HepG2 (cell line): ENCODE data around the gene MFAP4. TPM values are rescaled to one million over a fixed set of nuclear protein-coding genes. Genes with fewer than 3 reads are reported as not detected.

ENCODE experiments used
- ATAC-seq: fragments of 200-7000 bp; cut with Tn5 transposase; 3 replicates; pipeline ENCODE4 v1.9.1; 2020; ENCODE audit warnings: mild to moderate bottlenecking, moderate library complexity
- BruUV-seq: library from RNA; stranded (reverse); fragments of 400-500 nt; replicated peaks from 2 replicates; lab custom pipeline; 2021; lab: Mats Ljungman, UMichigan
- CTCF ChIA-PET: fragments of 300-600 bp; formaldehyde crosslinking; extraction: SDS; loops from one replicate; lab custom pipeline; 2021; ENCODE audit warnings: low total read pairs, inconsistent platforms, low intra/inter-chr PET ratio; lab: Yijun Ruan, JAX
- POLR2A ChIA-PET: fragments of 350-600 bp; sonication (Branson Sonifier 250); formaldehyde crosslinking; loops from one replicate; lab custom pipeline; 2020; ENCODE audit warnings: antibody characterized with exemption, inconsistent platforms; lab: Yijun Ruan, JAX
- DNase-seq: peaks from one replicate; pipeline ENCODE4 v3.0.0-alpha.2; 2015; ENCODE audit warnings: low spot score
- FAIRE-seq: peaks from 3 replicates; lab custom pipeline; 2011; peaks lifted over from hg19 to GRCh38; lab: Jason Lieb, UNC
- H2AFZ ChIP-seq: one replicate; pipeline ENCODE4 v1.6.1; 2011; ENCODE audit warnings: low read length, inconsistent platforms
- H3K27ac ChIP-seq: fragments of 300-600 bp; 3 replicates; pipeline ENCODE4 v1.8.0; 2011; ENCODE audit warnings: mixed run types, mild to moderate bottlenecking, mixed read lengths, low read length, inconsistent platforms; ENCODE audit not compliant: insufficient read depth; ENCODE audit errors: extremely low read length
- H3K27me3 ChIP-seq, 2 experiments: fragments of 200-600 bp in 1 of 2; 2 replicates in 1 of 2; 3 replicates in 1 of 2; pipeline versions ENCODE4 v1.6.0 to v1.8.0; 2011; ENCODE audit warnings: low read length in 2 of 2, mild to moderate bottlenecking in 2 of 2, moderate library complexity in 2 of 2, inconsistent platforms in 1 of 2; ENCODE audit not compliant: insufficient read depth in 2 of 2, control insufficient read depth in 1 of 2
- H3K36me3 ChIP-seq, 2 experiments: fragments of 200-600 bp in 1 of 2; replicated peaks in 1 of 2; 2 replicates in 1 of 2; 3 replicates in 1 of 2; pipeline versions ENCODE4 v1.5.1 to v1.8.0; 2011; ENCODE audit warnings: low read length in 2 of 2, inconsistent platforms in 1 of 2; ENCODE audit not compliant: insufficient read depth in 2 of 2, control insufficient read depth in 1 of 2
- H3K4me1 ChIP-seq: 2 replicates; pipeline ENCODE4 v1.5.1; 2012; ENCODE audit warnings: low read length, inconsistent platforms; ENCODE audit not compliant: insufficient read depth
- H3K4me2 ChIP-seq: 2 replicates; pipeline ENCODE4 v1.6.0; 2011; ENCODE audit warnings: low read depth, low read length, inconsistent platforms
- H3K4me3 ChIP-seq, 3 experiments: fragments of 200-600 bp in 1 of 3; sonication (generic), shearing (Covaris generic) in 1 of 3; replicated peaks in 1 of 3; 2 replicates each; pipeline ENCODE4 v1.5.1; 2011 to 2016; ENCODE audit warnings: low read length in 3 of 3, inconsistent platforms in 2 of 3, low read depth in 2 of 3, mild to moderate bottlenecking in 2 of 3, control low read depth in 1 of 3, mixed read lengths in 1 of 3; ENCODE audit not compliant: insufficient read depth in 1 of 3
- H3K79me2 ChIP-seq: one replicate; pipeline ENCODE4 v1.6.1; 2011; ENCODE audit warnings: low read length, inconsistent platforms; ENCODE audit not compliant: insufficient read depth
- H3K9ac ChIP-seq: 2 replicates; pipeline ENCODE4 v1.6.0; 2011; ENCODE audit warnings: mild to moderate bottlenecking, low read depth, low read length, inconsistent platforms; ENCODE audit not compliant: insufficient read depth
- H3K9me3 ChIP-seq: 2 replicates; pipeline ENCODE4 v1.5.1; 2012; ENCODE audit warnings: mild to moderate bottlenecking, low read length
- H4K20me1 ChIP-seq: 2 replicates; pipeline ENCODE4 v1.6.0; 2011; ENCODE audit warnings: inconsistent platforms, mild to moderate bottlenecking, low read length, moderate library complexity; ENCODE audit not compliant: insufficient read depth
- BRD4 ChIP-seq: sonication (generic); formaldehyde crosslinking; IDR thresholded peaks from 2 replicates; pipeline ENCODE4 v1.4.0; 2020; ENCODE audit warnings: missing genetic modification reagents
- NRL ChIP-seq: sonication (generic); formaldehyde crosslinking; IDR thresholded peaks from 2 replicates; pipeline ENCODE4 v1.5.0; 2020; ENCODE audit warnings: missing genetic modification reagents, mild to moderate bottlenecking, moderate library complexity, borderline replicate concordance
- PAWR ChIP-seq: sonication (generic); formaldehyde crosslinking; IDR thresholded peaks from 2 replicates; pipeline ENCODE4 v1.4.0; 2020; ENCODE audit warnings: missing genetic modification reagents, mild to moderate bottlenecking, borderline replicate concordance
- PHF8 ChIP-seq: sonication (generic); formaldehyde crosslinking; IDR thresholded peaks from 2 replicates; pipeline ENCODE4 v1.5.0; 2020; ENCODE audit warnings: missing genetic modification reagents
- PRPF4 ChIP-seq: fragments of 200-400 bp; formaldehyde crosslinking; IDR thresholded peaks from 2 replicates; pipeline ENCODE4 v1.6.1; 2016; ENCODE audit warnings: low read length, low read depth; ENCODE audit not compliant: poor library complexity, severe bottlenecking
- REXO4 ChIP-seq: sonication (generic); formaldehyde crosslinking; IDR thresholded peaks from 2 replicates; pipeline ENCODE4 v1.8.0; 2022; ENCODE audit warnings: missing genetic modification reagents, mild to moderate bottlenecking, borderline replicate concordance
- SIN3B ChIP-seq: fragments of 150-350 bp; IDR thresholded peaks from 2 replicates; pipeline ENCODE4 v1.6.1; 2014; ENCODE audit warnings: low read length
- TBX2 ChIP-seq: sonication (generic); formaldehyde crosslinking; IDR thresholded peaks from 2 replicates; pipeline ENCODE4 v1.5.0; 2020; ENCODE audit warnings: missing genetic modification reagents, mild to moderate bottlenecking, borderline replicate concordance
- ZBTB7B ChIP-seq: sonication (generic); formaldehyde crosslinking; IDR thresholded peaks from 2 replicates; pipeline ENCODE4 v1.4.0; 2020; ENCODE audit warnings: missing genetic modification reagents
- ZFY ChIP-seq: sonication (generic); formaldehyde crosslinking; IDR thresholded peaks from 2 replicates; pipeline ENCODE4 v1.4.0; 2020; ENCODE audit warnings: missing genetic modification reagents
- ZKSCAN5 ChIP-seq: sonication (generic); formaldehyde crosslinking; IDR thresholded peaks from 2 replicates; pipeline ENCODE4 v1.5.1; 2020; ENCODE audit warnings: mild to moderate bottlenecking, missing genetic modification reagents
- ZMYM3 ChIP-seq: sonication (generic); formaldehyde crosslinking; IDR thresholded peaks from 2 replicates; pipeline ENCODE4 v1.5.1; 2020; ENCODE audit warnings: mild to moderate bottlenecking, missing genetic modification reagents
- ZNF12 ChIP-seq: sonication (generic); formaldehyde crosslinking; IDR thresholded peaks from 2 replicates; pipeline ENCODE4 v1.5.0; 2020; ENCODE audit warnings: missing genetic modification reagents
- ZNF292 ChIP-seq: sonication (generic); formaldehyde crosslinking; IDR thresholded peaks from 2 replicates; pipeline ENCODE4 v1.8.1; 2022; ENCODE audit warnings: mild to moderate bottlenecking, low read depth, missing genetic modification reagents, borderline replicate concordance
- ZNF574 ChIP-seq: sonication (generic); formaldehyde crosslinking; IDR thresholded peaks from 2 replicates; pipeline ENCODE4 v1.4.0; 2020; ENCODE audit warnings: missing genetic modification reagents
- WGBS: methylation state at CpG from one replicate; pipeline ENCODE4 v1.1.6; 2017; ENCODE audit warnings: low lambda C conversion rate; 5-methylcytosine and 5-hydroxymethylcytosine counted together
- in situ Hi-C: cut with HindIII; loops from 2 replicates; pipeline ENCODE4 v1.10.0; 2017; ENCODE audit warnings: low pct_unique_long_range_greater_than_20kb; ENCODE audit not compliant: extremely low pct_ligation_motif_present
- intact Hi-C: fragments of 100-400 bp; cut with micrococcal nuclease; formaldehyde crosslinking; loops from one replicate; pipeline ENCODE4 v1.10.0; 2022; ENCODE audit not compliant: unreplicated experiment
- polyA plus RNA-seq, 8 experiments: library from polyadenylated mRNA; depleted of rRNA in 3 of 8; stranded (reverse) in 7 of 8; unstranded in 1 of 8; fragments of >200 nt; fragmentation: Illumina TruSeq in 4 of 8; extraction: Trizol in 4 of 8; gene quantifications; 2 replicates each; pipeline versions ENCODE4 v1.2.1 to v1.2.3, GENCODE V29; 2011 to 2016; ENCODE audit warnings: low read depth in 4 of 8, missing spikeins in 1 of 8, mixed read lengths in 1 of 8; ENCODE audit not compliant: insufficient read depth in 1 of 8
- total RNA-seq, 5 experiments: library from RNA; depleted of rRNA; stranded (reverse); fragments of >200 nt; fragmentation: Illumina TruSeq; extraction: Trizol; gene quantifications; 2 replicates each; pipeline ENCODE4 v1.2.3, GENCODE V29; 2016; ENCODE audit warnings: low read depth in 1 of 5
- TF ChIP-seq, protein P1 (sequence below): sonication (generic); formaldehyde crosslinking; IDR thresholded peaks from 2 replicates; pipeline ENCODE4 v1.5.0; 2020; ENCODE audit warnings: mild to moderate bottlenecking, missing genetic modification reagents, borderline replicate concordance

The MFAP4 gene
- total and polyA plus RNA-seq, 2 of the 13 experiments (the other 11 are each of a cell fraction or from before 2014, with no cell fraction given), result 0.08 TPM; not detected in 1

DNA sequence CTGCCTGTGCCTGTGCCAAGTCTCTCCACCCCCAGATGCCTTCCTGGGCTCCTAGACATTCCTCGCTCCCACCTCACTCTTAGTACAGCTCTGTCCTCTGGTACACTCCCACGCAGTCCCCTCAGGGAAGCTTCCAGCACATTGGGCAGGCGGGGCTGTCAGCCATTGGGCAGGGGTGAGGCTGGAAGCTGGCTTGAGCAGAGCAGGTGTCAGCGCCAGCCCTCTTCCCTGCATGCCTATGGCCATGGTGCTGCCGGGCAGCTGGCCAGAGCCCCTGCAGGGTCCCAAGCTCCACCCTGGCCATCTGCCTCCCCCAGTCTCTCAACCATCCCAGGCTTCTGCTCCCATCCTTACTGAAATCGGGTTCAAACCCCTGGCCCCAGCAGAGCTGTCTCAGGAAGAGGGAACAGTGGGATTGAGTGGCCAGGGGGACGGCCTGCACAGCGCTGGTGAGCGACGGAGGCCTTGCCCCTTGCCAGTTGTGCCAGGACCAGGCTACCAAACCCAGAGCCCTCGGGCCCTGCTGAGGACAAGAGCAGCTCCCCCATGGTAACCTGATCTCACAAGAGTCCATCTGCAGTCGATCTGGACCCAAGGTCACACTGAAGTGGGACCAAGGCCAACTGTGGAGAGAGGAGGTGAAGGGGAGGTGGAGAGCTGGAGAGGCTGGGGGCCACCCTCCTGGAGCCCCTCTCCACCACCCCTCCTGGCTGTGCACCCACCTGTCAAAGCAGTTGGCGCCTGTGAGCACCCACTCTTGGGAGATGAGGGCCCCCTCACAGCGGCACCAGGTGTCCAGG, 22.1 kb downstream of the MFAP4 start:
- ChIA-PET POLR2A (interaction anchor here (0.8 to 2.3 kb wide), 6 partner anchors 13 to 284 kb away, joined by 3 to 51 read pairs (median 4); partner anchors contain the start of genes ALDH3A2, MAPK7 and MFAP4), CTCF (no interaction called here)
- peaks cover 82% of the 10 kb centered on the region for H3K4me1 ChIP-seq
- H4K20me1 ChIP-seq, result no peaks in the 10 kb centered on the region
- peaks cover 7% of the 10 kb centered on the region for H3K79me2 ChIP-seq
- H3K4me3 ChIP-seq, result peak overlapping the region in 2 of 3 experiments; percentile 15 to 35; a peak in 3 of 6 replicates
- H3K27ac ChIP-seq, result peak overlapping the region; percentile 61
- no peak overlapping the region for H2AFZ ChIP-seq
- H3K27me3 ChIP-seq, result no peaks in the 10 kb centered on the region
- WGBS, result 35% methylated on average over 6 of the region's 14 CpGs
- no peaks in the 10 kb centered on the region for H3K9me3 ChIP-seq
- no peaks in the 10 kb centered on the region for H3K36me3 ChIP-seq
- peak; percentile 70 for DNase-seq
- peak; percentile 40 for ATAC-seq
- peak; percentile 34 for FAIRE-seq
- H3K9ac ChIP-seq, result no peak overlapping the region
- in situ Hi-C loops, result loop anchor here (5.0 to 10.0 kb wide), 2 partner anchors 82 to 400 kb away; no protein-coding TSS in a partner anchor
- H3K4me2 ChIP-seq, result peak overlapping the region; percentile 66
- no TSS peak for BruUV-seq
- intact Hi-C loops, result loop anchor here (1.0 kb wide), 1 partner anchor 13 kb away; the partner anchor contains the start of gene MAPK7
- TF ChIP-seq SIN3B (no peak), ZMYM3 (peak; percentile 56; the same call in 1 of the 2 replicates), REXO4 (CRISPR knock-in tag) (no peak), ZNF574 (CRISPR knock-in tag) (peak; percentile 53; the same call in 1 of the 2 replicates), PAWR (no peak), NRL (CRISPR knock-in tag) (peak; percentile 71; the same call in 1 of the 2 replicates), PHF8 (CRISPR knock-in tag) (0 out of 2 replicates have a peak, but pooled peaks have one; percentile 20), ZBTB7B (CRISPR knock-in tag) (peak; percentile 35; the same call in 1 of the 2 replicates), ZFY (CRISPR knock-in tag) (peak; percentile 41; the same call in 1 of the 2 replicates), TBX2 (CRISPR knock-in tag) (peak; percentile 43; the same call in 1 of the 2 replicates), ZNF292 (peak; percentile 81; the same call in 1 of the 2 replicates), BRD4 (CRISPR knock-in tag) (peak; percentile 63; the same call in 1 of the 2 replicates), ZKSCAN5 (CRISPR knock-in tag) (peak; percentile 71; the same call in 1 of the 2 replicates), PRPF4 (no peak), ZNF12 (CRISPR knock-in tag) (no peak)
- TF ChIP-seq, protein P1, sequence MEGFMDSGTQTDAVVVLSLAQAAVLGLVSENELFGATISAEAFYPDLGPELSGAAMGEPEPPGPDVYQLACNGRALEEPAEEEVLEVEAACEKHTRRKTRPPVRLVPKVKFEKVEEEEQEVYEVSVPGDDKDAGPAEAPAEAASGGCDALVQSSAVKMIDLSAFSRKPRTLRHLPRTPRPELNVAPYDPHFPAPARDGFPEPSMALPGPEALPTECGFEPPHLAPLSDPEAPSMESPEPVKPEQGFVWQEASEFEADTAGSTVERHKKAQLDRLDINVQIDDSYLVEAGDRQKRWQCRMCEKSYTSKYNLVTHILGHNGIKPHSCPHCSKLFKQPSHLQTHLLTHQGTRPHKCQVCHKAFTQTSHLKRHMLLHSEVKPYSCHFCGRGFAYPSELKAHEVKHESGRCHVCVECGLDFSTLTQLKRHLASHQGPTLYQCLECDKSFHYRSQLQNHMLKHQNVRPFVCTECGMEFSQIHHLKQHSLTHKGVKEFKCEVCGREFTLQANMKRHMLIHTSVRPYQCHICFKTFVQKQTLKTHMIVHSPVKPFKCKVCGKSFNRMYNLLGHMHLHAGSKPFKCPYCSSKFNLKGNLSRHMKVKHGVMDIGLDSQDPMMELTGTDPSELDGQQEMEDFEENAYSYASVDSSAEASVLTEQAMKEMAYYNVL (CRISPR knock-in tag), result 0 out of 2 replicates have a peak, but pooled peaks have one; percentile 49
